Islet of Langerhans (tissue), 1 donor: ENCODE data around the gene VAT1L.

ENCODE experiments used
- FAIRE-seq: peaks from one replicate; lab custom pipeline; 2011; peaks lifted over from hg19 to GRCh38; lab: Jason Lieb, UNC

Gene VAT1L

GRCh38 chr16:77788181-77789084 is at the start of gene VAT1L:
Gene VAT1L, plus strand, starts transcription at chr16:77788564. Its CDS starts 119 bp downstream, at chr16:77788683.
- no peak for FAIRE-seq

- no peak for FAIRE-seq
Observed at GRCh38 chr16:77738706-77739558, 49.4 kb upstream of the VAT1L start.

GRCh38 chr16:77739559-77739892 is 48.8 kb upstream of the VAT1L start:
- FAIRE-seq, result no peak

- no peak for FAIRE-seq
Observed at GRCh38 chr16:77744141-77744540, 44.2 kb upstream of the VAT1L start.

GRCh38 chr16:77745972-77746371 is 42.4 kb upstream of the VAT1L start:
- FAIRE-seq, result no peak

- FAIRE-seq, result no peak
Observed at GRCh38 chr16:77748421-77749005, 39.9 kb upstream of the VAT1L start.

- no peak for FAIRE-seq
Observed at GRCh38 chr16:77749415-77749814, 38.9 kb upstream of the VAT1L start.

- FAIRE-seq, result no peak
Observed at GRCh38 chr16:77758046-77758445, 30.3 kb upstream of the VAT1L start.

GRCh38 chr16:77758508-77758907 is 29.9 kb upstream of the VAT1L start:
- FAIRE-seq, result no peak

- no peak for FAIRE-seq
Observed at GRCh38 chr16:77759201-77759600, 29.2 kb upstream of the VAT1L start.

- no peak for FAIRE-seq
Observed at GRCh38 chr16:77759821-77760220, 28.5 kb upstream of the VAT1L start.

- no peak for FAIRE-seq
Observed at GRCh38 chr16:77760800-77761199, 27.6 kb upstream of the VAT1L start.

- FAIRE-seq, result no peak
Observed at GRCh38 chr16:77761204-77761603, 27.2 kb upstream of the VAT1L start.

- no peak for FAIRE-seq
Observed at GRCh38 chr16:77762262-77762661, 26.1 kb upstream of the VAT1L start.

- FAIRE-seq, result no peak
Observed at GRCh38 chr16:77763994-77764393, 24.4 kb upstream of the VAT1L start.

- no peak for FAIRE-seq
Observed at GRCh38 chr16:77767211-77767610, 21.2 kb upstream of the VAT1L start.

GRCh38 chr16:77767826-77768225 is 20.5 kb upstream of the VAT1L start:
- FAIRE-seq, result no peak

GRCh38 chr16:77775911-77776909 is 12.2 kb upstream of the VAT1L start:
- FAIRE-seq, result no peak

GRCh38 chr16:77777745-77778144 is 10.6 kb upstream of the VAT1L start:
- FAIRE-seq, result no peak

- no peak for FAIRE-seq
Observed at GRCh38 chr16:77780378-77780837, 8.0 kb upstream of the VAT1L start.

- FAIRE-seq, result no peak
Observed at GRCh38 chr16:77781091-77781490, 7.3 kb upstream of the VAT1L start.

- peak; percentile 70 for FAIRE-seq
Observed at GRCh38 chr16:77782694-77783093, 5.7 kb upstream of the VAT1L start.
